PFSK-1 (cell line): ENCODE measurements around the gene NPHP4.

Experiments
- POLR2AphosphoS5 ChIP-seq: IDR thresholded peaks from 2 replicates; pipeline ENCODE4 v1.6.1; 2012; ENCODE audit warnings: low read depth, mild to moderate bottlenecking, control low read depth, low read length, moderate library complexity
- SIN3A ChIP-seq: IDR thresholded peaks from 2 replicates; pipeline ENCODE4 v1.6.1; 2012; ENCODE audit warnings: mild to moderate bottlenecking, low read length, moderate library complexity, borderline replicate concordance; ENCODE audit not compliant: insufficient read depth
- TAF1 ChIP-seq: IDR thresholded peaks from 2 replicates; pipeline ENCODE4 v1.6.1; 2012; ENCODE audit warnings: low read length, control low read depth, borderline replicate concordance; ENCODE audit not compliant: insufficient read depth
- TF ChIP-seq, protein P1 (sequence below), 2 experiments: IDR thresholded peaks; 2 replicates each; pipeline versions ENCODE4 v1.6.1 to v1.8.0; 2011 to 2012; ENCODE audit warnings: low read depth in 2 of 2, low read length in 2 of 2, control low read depth in 1 of 2, inconsistent platforms in 1 of 2, mild to moderate bottlenecking in 1 of 2, moderate library complexity in 1 of 2; ENCODE audit not compliant: insufficient read depth in 1 of 2

DNA sequence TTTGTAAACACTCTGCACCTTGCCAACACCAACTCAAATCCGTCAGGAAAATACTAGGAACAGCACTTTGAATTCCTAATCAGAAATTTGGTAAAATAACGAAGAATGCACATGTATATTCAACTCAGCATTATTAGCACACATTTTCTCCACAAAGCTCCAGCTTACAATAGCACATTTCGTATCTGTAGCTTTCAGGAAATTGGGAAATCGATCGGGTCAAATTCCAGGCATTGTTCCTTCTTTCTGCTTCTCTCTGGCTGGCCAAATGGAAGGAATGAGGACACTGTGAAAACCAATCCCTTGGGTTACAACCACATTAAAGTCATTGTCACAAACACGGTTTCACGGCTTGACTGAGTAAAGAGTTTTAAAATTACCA is 58.6 kb downstream of the NPHP4 start:
- TF ChIP-seq POLR2AphosphoS5 (no peak), SIN3A (no peak), TAF1 (no peak)
- TF ChIP-seq, protein P1, sequence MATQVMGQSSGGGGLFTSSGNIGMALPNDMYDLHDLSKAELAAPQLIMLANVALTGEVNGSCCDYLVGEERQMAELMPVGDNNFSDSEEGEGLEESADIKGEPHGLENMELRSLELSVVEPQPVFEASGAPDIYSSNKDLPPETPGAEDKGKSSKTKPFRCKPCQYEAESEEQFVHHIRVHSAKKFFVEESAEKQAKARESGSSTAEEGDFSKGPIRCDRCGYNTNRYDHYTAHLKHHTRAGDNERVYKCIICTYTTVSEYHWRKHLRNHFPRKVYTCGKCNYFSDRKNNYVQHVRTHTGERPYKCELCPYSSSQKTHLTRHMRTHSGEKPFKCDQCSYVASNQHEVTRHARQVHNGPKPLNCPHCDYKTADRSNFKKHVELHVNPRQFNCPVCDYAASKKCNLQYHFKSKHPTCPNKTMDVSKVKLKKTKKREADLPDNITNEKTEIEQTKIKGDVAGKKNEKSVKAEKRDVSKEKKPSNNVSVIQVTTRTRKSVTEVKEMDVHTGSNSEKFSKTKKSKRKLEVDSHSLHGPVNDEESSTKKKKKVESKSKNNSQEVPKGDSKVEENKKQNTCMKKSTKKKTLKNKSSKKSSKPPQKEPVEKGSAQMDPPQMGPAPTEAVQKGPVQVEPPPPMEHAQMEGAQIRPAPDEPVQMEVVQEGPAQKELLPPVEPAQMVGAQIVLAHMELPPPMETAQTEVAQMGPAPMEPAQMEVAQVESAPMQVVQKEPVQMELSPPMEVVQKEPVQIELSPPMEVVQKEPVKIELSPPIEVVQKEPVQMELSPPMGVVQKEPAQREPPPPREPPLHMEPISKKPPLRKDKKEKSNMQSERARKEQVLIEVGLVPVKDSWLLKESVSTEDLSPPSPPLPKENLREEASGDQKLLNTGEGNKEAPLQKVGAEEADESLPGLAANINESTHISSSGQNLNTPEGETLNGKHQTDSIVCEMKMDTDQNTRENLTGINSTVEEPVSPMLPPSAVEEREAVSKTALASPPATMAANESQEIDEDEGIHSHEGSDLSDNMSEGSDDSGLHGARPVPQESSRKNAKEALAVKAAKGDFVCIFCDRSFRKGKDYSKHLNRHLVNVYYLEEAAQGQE (IDR thresholded peaks at IDR 0.05; ENCODE audit: insufficient read depth in 1 of 2, low read depth in 2 of 2, low read length in 2 of 2) = no peak
